ENCODE data around the gene HPD.

HPD gene

DNA sequence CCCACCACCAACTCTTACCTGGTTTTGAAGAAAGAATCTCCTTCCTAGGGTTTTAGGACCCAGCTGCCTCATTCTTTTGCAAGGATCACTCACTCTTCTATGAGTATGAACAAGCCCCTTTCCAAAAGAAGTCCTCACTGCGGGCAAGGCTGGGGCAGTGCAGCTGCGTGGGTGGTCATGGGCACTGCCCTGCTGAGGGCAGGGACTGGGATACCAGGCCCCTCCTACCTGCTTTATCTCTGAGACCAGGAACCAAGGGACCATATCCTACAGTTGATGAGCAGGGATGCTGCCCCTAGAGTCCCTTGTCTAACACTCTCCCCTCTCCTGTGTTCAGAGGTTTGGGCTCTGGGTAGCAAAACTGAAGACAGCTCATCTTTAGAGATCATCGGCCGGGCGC is 20.5 kb downstream of the HPD start:
- no peak overlapping the region for H3K4me3 ChIP-seq (replicated peaks in 1 of 2; ENCODE audit: low read depth in 2 of 2, low read length in 2 of 2)
- TF ChIP-seq CTCF (IDR thresholded peaks at IDR 0.05; ENCODE audit: low read depth, low read length), result no peak
- DNase-seq (ENCODE audit: low read depth in 2 of 2), result no peak

DNA sequence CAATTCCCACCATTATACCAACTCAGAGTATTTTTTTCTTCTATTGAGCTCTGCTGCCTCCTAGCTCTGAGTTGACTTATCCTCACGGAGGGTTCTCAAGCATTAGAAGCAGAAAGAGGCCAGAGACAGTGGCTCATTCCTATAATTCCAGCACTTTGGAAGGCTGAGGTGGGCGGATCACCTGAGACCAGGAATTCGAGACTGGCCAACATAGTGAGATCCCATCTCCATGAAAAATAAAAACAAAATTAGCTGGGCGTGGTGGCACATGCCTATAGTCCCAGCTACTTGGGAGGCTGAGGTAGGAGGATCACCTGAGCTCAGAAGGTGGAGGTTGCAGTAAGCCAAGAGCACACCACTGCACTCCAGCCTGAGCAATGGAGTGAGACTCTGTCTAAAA is 21.0 kb downstream of the HPD start:
- DNase-seq (ENCODE audit: low read depth in 2 of 2), result no peak
- H3K4me3 ChIP-seq (replicated peaks in 1 of 2; ENCODE audit: low read depth in 2 of 2, low read length in 2 of 2), result no peak overlapping the region
- no peak for TF ChIP-seq CTCF (IDR thresholded peaks at IDR 0.05; ENCODE audit: low read depth, low read length)

DNA sequence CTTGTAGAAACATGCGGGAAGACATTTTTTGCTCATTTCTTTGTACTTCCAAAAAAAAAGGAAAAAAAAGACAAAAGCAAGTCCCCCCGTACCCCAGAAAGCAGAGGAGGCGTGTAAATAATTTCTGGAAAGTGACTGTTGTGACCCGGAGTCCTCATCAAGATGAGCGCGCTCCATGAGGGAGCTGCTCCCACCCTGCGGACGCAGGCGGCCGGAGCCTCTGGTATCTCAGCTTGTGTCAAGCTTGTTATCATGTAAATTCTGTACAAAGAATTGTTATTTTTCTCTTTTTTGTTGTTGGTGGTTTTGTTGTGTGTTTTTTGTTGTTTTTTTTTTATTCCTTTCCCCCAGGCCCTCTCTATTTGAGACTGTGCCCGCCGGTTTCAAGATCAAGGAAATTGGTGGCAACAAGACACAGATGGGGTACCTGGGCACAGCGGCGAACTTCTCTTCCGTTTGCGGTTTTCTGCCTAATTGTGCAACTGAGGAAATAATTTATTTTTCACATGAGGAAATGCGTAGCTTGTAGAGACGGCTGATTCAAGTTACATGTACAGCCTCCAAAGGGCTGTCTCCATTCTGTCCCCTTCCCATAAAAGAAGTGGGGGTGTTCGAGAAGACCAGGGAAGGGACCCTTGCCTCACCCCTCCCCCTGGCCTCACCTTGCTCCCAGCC is 27.0 kb downstream of the HPD start:
- no peak for DNase-seq (ENCODE audit: low read depth in 2 of 2)
- H3K4me3 ChIP-seq (replicated peaks in 1 of 2; ENCODE audit: low read depth in 2 of 2, low read length in 2 of 2), result no peak overlapping the region
- TF ChIP-seq CTCF (IDR thresholded peaks at IDR 0.05; ENCODE audit: low read depth, low read length), result no peak

DNA sequence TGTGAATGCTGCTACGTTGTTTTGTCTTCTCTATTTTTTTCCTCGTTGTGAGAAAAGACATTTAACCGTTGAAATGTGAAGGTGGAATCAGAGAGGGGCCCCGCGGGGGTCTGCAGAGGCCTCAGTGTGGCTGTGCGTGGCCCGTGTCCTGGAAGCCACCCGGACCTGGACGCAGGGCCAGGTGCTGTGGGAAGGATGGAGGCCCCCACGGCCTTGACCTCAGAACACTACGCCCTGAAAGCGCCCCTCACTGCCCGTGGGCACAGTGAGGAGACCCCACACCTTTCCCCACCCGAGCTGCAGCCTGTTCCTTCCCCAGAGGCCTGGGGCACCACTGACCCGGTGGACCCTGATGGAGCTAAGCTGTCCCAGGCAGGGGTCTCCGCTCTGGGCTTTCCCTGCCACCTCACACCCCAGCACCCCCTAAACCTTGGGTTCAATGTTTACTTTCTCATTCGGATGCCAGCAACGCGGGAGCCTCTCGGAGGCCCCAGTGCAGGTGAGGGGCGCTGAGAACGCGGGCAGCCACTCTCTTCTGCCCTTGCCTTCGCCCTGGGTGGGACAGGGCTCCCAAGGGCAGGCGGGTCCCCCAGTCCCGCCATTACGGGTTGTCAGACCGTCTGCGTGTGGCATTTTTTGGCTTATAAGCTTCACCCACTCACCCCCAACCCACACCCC is 27.9 kb downstream of the HPD start:
- DNase-seq (ENCODE audit: low read depth in 2 of 2), result no peak
- TF ChIP-seq CTCF (IDR thresholded peaks at IDR 0.05; ENCODE audit: low read depth, low read length), result no peak
- no peak overlapping the region for H3K4me3 ChIP-seq (replicated peaks in 1 of 2; ENCODE audit: low read depth in 2 of 2, low read length in 2 of 2)

GRCh38 chr12:121830134-121830533 is 28.5 kb downstream of the HPD start:
- TF ChIP-seq CTCF (IDR thresholded peaks at IDR 0.05; ENCODE audit: low read depth, low read length), result no peak
- no peak overlapping the region for H3K4me3 ChIP-seq (replicated peaks in 1 of 2; ENCODE audit: low read depth in 2 of 2, low read length in 2 of 2)
- DNase-seq (ENCODE audit: low read depth in 2 of 2), result no peak

DNA sequence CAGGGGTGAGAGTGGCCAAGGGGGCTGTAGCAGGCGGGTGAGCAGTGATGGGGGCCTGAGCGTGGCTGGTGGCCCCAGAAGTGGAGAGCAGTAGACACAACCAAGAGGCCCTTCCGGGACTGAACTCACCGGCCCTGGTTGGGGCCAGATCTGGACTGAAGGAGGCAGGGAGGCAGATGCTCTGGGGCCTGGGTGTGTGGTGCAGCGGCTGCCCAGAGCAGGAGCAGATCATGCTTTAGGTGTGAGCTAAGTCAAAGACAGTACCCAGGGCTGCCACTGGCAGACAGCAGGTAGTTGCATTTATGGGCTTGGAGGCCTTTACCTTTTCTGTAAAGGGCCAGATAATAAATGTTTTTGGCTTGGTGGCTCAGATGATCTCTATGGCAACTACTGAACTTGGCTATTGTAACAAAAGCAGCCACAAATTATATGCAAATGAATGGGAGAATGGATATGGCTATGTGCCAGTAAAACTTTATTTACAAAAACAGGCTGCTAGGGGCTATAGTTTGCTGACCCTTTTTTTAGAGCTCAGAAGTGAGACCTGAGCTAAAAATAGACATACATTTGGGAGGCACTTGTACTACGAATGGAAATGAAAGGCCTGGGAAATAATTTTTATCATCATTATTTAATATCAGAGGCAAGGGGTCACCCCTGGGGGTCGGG is 29.3 kb downstream of the HPD start:
- no peak overlapping the region for H3K4me3 ChIP-seq (replicated peaks in 1 of 2; ENCODE audit: low read depth in 2 of 2, low read length in 2 of 2)
- no peak for DNase-seq (ENCODE audit: low read depth in 2 of 2)
- TF ChIP-seq CTCF (IDR thresholded peaks at IDR 0.05; ENCODE audit: low read depth, low read length), result no peak
